B cell (primary cell): ENCODE data around the gene CALHM1. TPM values are rescaled to one million over a fixed set of nuclear protein-coding genes. Genes with fewer than 3 reads are reported as not detected.

Source experiments
- ATAC-seq: fragments of 200-7000 bp; cut with Tn5 transposase; one replicate; pipeline ENCODE4 v1.10.0; 2021; ENCODE audit warnings: low read depth, mild to moderate bottlenecking, moderate number of reproducible peaks, moderate library complexity
- CTCF ChIA-PET: fragments of 350-600 bp; sonication (Branson Sonifier 250); formaldehyde crosslinking; loops from one replicate; lab custom pipeline; 2021; ENCODE audit warnings: antibody characterized with exemption, inconsistent platforms; lab: Charles Lee
- POLR2A ChIA-PET: fragments of 350-600 bp; sonication (Branson Sonifier 250); formaldehyde crosslinking; loops from one replicate; lab custom pipeline; 2021; ENCODE audit warnings: antibody characterized with exemption; lab: Charles Lee
- DNase-seq: peaks from one replicate; pipeline ENCODE4 v3.0.0; 2013
- H2AFZ ChIP-seq: 2 replicates; pipeline ENCODE4 v1.6.1; 2012; ENCODE audit warnings: mild to moderate bottlenecking, low read depth, low read length; ENCODE audit not compliant: insufficient read depth, poor library complexity, severe bottlenecking
- H3K27ac ChIP-seq, 2 donors: 1 replicate in 1 of 2; 2 replicates in 1 of 2; pipeline ENCODE4 v1.5.1; 2012 to 2013; ENCODE audit warnings: low read length in 2 of 2, mild to moderate bottlenecking in 2 of 2, moderate library complexity in 1 of 2
- H3K27me3 ChIP-seq, 4 experiments: fragments of 200-600 bp in 1 of 4; sonication (generic) in 1 of 4; replicated peaks in 1 of 4; 1 replicate in 2 of 4; 2 replicates in 2 of 4; pipeline versions ENCODE4 v1.6.1 to v1.7.0; 2013 to 2016; ENCODE audit warnings: low read length in 3 of 4, mild to moderate bottlenecking in 2 of 4, mixed read lengths in 1 of 4, moderate library complexity in 1 of 4; ENCODE audit not compliant: insufficient read depth in 4 of 4, control insufficient read depth in 3 of 4; ENCODE audit errors: control extremely low read depth in 1 of 4
- H3K36me3 ChIP-seq, 2 experiments: replicated peaks in 1 of 2; 1 replicate in 1 of 2; 2 replicates in 1 of 2; pipeline versions ENCODE4 v1.6.1 to v1.7.1; 2013; ENCODE audit warnings: low read length in 1 of 2; ENCODE audit not compliant: insufficient read depth in 2 of 2, control insufficient read depth in 1 of 2; ENCODE audit errors: control extremely low read depth in 1 of 2, extremely low read depth in 1 of 2
- H3K4me1 ChIP-seq, 2 donors: fragments of 200-600 bp in 1 of 2; sonication (generic) in 1 of 2; 1 replicate in 1 of 2; 2 replicates in 1 of 2; pipeline versions ENCODE4 v1.5.1 to v1.6.1; 2013 to 2017; ENCODE audit warnings: low read length in 2 of 2; ENCODE audit not compliant: control insufficient read depth in 2 of 2, insufficient read depth in 2 of 2
- H3K4me2 ChIP-seq: replicated peaks from 2 replicates; pipeline ENCODE3; 2012; ENCODE audit warnings: mild to moderate bottlenecking, low read depth, low read length; ENCODE audit not compliant: poor library complexity, severe bottlenecking
- H3K4me3 ChIP-seq, 5 experiments: fragments of 200-600 bp in 1 of 5; sonication (generic) in 1 of 5; 1 replicate in 3 of 5; 2 replicates in 2 of 5; pipeline versions ENCODE4 v1.5.1 to v1.7.0; 2011 to 2016; ENCODE audit warnings: low read length in 4 of 5, mild to moderate bottlenecking in 4 of 5, low read depth in 2 of 5, control low read depth in 1 of 5, moderate library complexity in 1 of 5; ENCODE audit not compliant: insufficient read depth in 1 of 5; ENCODE audit errors: control extremely low read depth in 1 of 5, extremely low read depth in 1 of 5
- H3K79me2 ChIP-seq: fragments of 200-600 bp; sonication (generic); one replicate; pipeline ENCODE4 v1.6.0; 2016; ENCODE audit warnings: low read length; ENCODE audit not compliant: control insufficient read depth, insufficient read depth
- H3K9ac ChIP-seq: fragments of 200-600 bp; sonication (generic); 2 replicates; pipeline ENCODE4 v1.6.1; 2017; ENCODE audit warnings: mild to moderate bottlenecking, low read length, moderate library complexity
- H3K9me3 ChIP-seq, 3 donors: one replicate each; pipeline versions ENCODE4 v1.6.1 to v1.7.1; 2013; ENCODE audit warnings: low read length in 2 of 3; ENCODE audit not compliant: control insufficient read depth in 2 of 3, insufficient read depth in 1 of 3; ENCODE audit errors: control extremely low read depth in 1 of 3
- H4K20me1 ChIP-seq: 2 replicates; pipeline ENCODE4 v1.6.0; 2012; ENCODE audit warnings: mild to moderate bottlenecking, low read length; ENCODE audit not compliant: insufficient read depth, control insufficient read depth, poor library complexity, severe bottlenecking
- H3K27ac Mint-ChIP-seq: one replicate; pipeline ENCODE4 v1.8.0; 2021; ENCODE audit warnings: mixed read lengths
- H3K27me3 Mint-ChIP-seq: one replicate; pipeline ENCODE4 v1.8.0; 2021; ENCODE audit warnings: mixed read lengths
- H3K4me1 Mint-ChIP-seq: one replicate; pipeline ENCODE4 v1.8.0; 2021; ENCODE audit warnings: mixed read lengths
- H3K4me3 Mint-ChIP-seq: one replicate; pipeline ENCODE4 v1.8.0; 2021; ENCODE audit warnings: mixed read lengths
- H3K9me3 Mint-ChIP-seq: one replicate; pipeline ENCODE4 v1.8.0; 2022; ENCODE audit warnings: mixed read lengths; ENCODE audit not compliant: insufficient read depth
- CTCF ChIP-seq: fragments of 200-600 bp; IDR thresholded peaks from one replicate; pipeline ENCODE4 v1.8.0; 2022; ENCODE audit warnings: antibody characterized with exemption, mild to moderate bottlenecking
- EZH2 ChIP-seq: IDR thresholded peaks from 2 replicates; pipeline ENCODE4 v1.6.1; 2012; ENCODE audit warnings: borderline replicate concordance, low read depth, mild to moderate bottlenecking, moderate library complexity, low read length; ENCODE audit not compliant: insufficient read depth, poor library complexity, severe bottlenecking
- WGBS: methylation state at CpG from one replicate; pipeline ENCODE4 v1.1.5; 2013; ENCODE audit warnings: missing lambda C conversion rate; ENCODE audit not compliant: insufficient coverage; 5-methylcytosine and 5-hydroxymethylcytosine counted together
- intact Hi-C: fragments of 100-400 bp; cut with micrococcal nuclease; formaldehyde crosslinking; loops from one replicate; pipeline ENCODE4 v1.10.0; 2022
- polyA plus RNA-seq: library from polyadenylated mRNA; depleted of rRNA; stranded (reverse); fragments of >200 nt; gene quantifications from 2 replicates; pipeline ENCODE4 v1.2.3, GENCODE V29; 2012
- total RNA-seq, 2 donors: library from RNA; stranded (reverse); fragments of 120-200 nt in 1 of 2; gene quantifications; 1 replicate in 1 of 2; 2 replicates in 1 of 2; pipeline versions ENCODE4 v1.2.3 to v1.2.4, GENCODE V29; 2013 to 2022

Gene CALHM1
- total and polyA plus RNA-seq, 2 donors (not counting 1 experiment from before 2014, with no cell fraction given) = 0.16 to 0.34 TPM

- TF ChIP-seq CTCF = no peak
- TF ChIP-seq EZH2 = no peak
- Histone ChIP-seq H3K4me1 (peaks cover 29 to 47% of the 10 kb centered on the region in 2 donors), H3K9me3 (peaks cover 0 to 6% (median 0%) of the 10 kb centered on the region in 3 donors), H3K9ac (no peak overlapping the region), H2AFZ (no peak overlapping the region), H4K20me1 (no peaks in the 10 kb centered on the region), H3K27me3 (no peaks in the 10 kb centered on the region), H3K36me3 (no peaks in the 10 kb centered on the region), H3K4me2 (no peak overlapping the region), H3K79me2 (no peaks in the 10 kb centered on the region), H3K27ac (no peak overlapping the region), H3K4me3 (no peak overlapping the region)
- Mint-ChIP-seq H3K4me1 (peaks cover 50% of the 10 kb centered on the region), H3K27ac (peak overlapping the region; percentile 13), H3K4me3 (peak overlapping the region; percentile 2), H3K27me3 (no peaks in the 10 kb centered on the region), H3K9me3 (no peaks in the 10 kb centered on the region)
- CTCF ChIA-PET = interaction anchor here (0.5 to 8.0 kb wide), 4 partner anchors 12 to 103 kb away, joined by 3 to 138 read pairs (median 20); partner anchors contain the start of gene CALHM2
- 96% methylated on average over 3 of the region's 3 CpGs for WGBS
- DNase-seq = no peak
- intact Hi-C loops = no loop called here
- ATAC-seq = no peak
- POLR2A ChIA-PET = interaction anchor here (0.6 to 0.7 kb wide), 2 partner anchors 9 to 69 kb away, joined by 3 to 6 read pairs; no protein-coding TSS in a partner anchor
Observed at GRCh38 chr10:103474077-103474476, 15.4 kb upstream of the CALHM1 start.

GRCh38 chr10:103473261-103473671 is 14.6 kb upstream of the CALHM1 start:
- Mint-ChIP-seq H3K27ac (peak overlapping the region; percentile 65), H3K4me1 (peaks cover 54% of the 10 kb centered on the region), H3K9me3 (no peaks in the 10 kb centered on the region), H3K27me3 (no peaks in the 10 kb centered on the region), H3K4me3 (no peak overlapping the region)
- ATAC-seq (no peak), DNase-seq (no peak)
- Histone ChIP-seq H3K36me3 (no peaks in the 10 kb centered on the region), H3K4me1 (peaks cover 29 to 52% of the 10 kb centered on the region in 2 donors), H3K4me2 (peak overlapping the region; percentile 75), H3K9ac (no peak overlapping the region), H3K79me2 (no peaks in the 10 kb centered on the region), H4K20me1 (no peaks in the 10 kb centered on the region), H2AFZ (no peak overlapping the region), H3K4me3 (no peak overlapping the region), H3K27ac (peak overlapping the region in 1 of 2 donors; percentile 42), H3K9me3 (peaks cover 0 to 6% (median 0%) of the 10 kb centered on the region in 3 donors), H3K27me3 (no peaks in the 10 kb centered on the region)
- no peak for TF ChIP-seq CTCF
- no peak for TF ChIP-seq EZH2
- POLR2A ChIA-PET = interaction anchor here (2.9 kb wide), 1 partner anchor 21 kb away, joined by 24 read pairs; the partner anchor contains the start of gene CALHM2
- CTCF ChIA-PET = interaction anchor here (0.5 to 1.3 kb wide), 2 partner anchors 18 to 25 kb away, joined by 3 read pairs; no protein-coding TSS in a partner anchor
- 97% methylated on average over 30 of the region's 32 CpGs for WGBS
- intact Hi-C loops = no loop called here
